HTR-8/SVneo (cell line): ENCODE measurements around the gene TENM3.

Experiments used
- DNase-seq: peaks from one replicate; pipeline ENCODE4 v3.0.0; 2011; ENCODE audit warnings: low spot score, mixed read lengths; ENCODE audit not compliant: insufficient read length
- FAIRE-seq: peaks from 2 replicates; lab custom pipeline; 2011; peaks lifted over from hg19 to GRCh38; lab: Jason Lieb, UNC

Gene TENM3

GRCh38 chr4:182537031-182537795 lies 294.0 kb downstream of the TENM3 start:
- FAIRE-seq = no peak

GRCh38 chr4:182538031-182538430 lies 294.8 kb downstream of the TENM3 start:
- DNase-seq = no peak
- FAIRE-seq = no peak

More at GRCh38 chr4:182537031-182537795, 294.0 kb downstream of the TENM3 start:
- DNase-seq = no peak

GRCh38 chr4:182540496-182540895 lies 297.3 kb downstream of the TENM3 start:
- no peak for DNase-seq
- no peak for FAIRE-seq

- no peak for FAIRE-seq
- no peak for DNase-seq
These were observed 304.2 kb downstream of the TENM3 start for GRCh38 chr4:182547435-182547834.

GRCh38 chr4:182548156-182548555 lies 305.0 kb downstream of the TENM3 start:
- no peak for DNase-seq
- no peak for FAIRE-seq

GRCh38 chr4:182549356-182549755 lies 306.2 kb downstream of the TENM3 start:
- FAIRE-seq (no peak), DNase-seq (no peak)

- no peak for FAIRE-seq
- no peak for DNase-seq
These were observed 309.7 kb downstream of the TENM3 start for GRCh38 chr4:182552948-182553347.

GRCh38 chr4:182553653-182554052 lies 310.5 kb downstream of the TENM3 start:
- FAIRE-seq (no peak), DNase-seq (no peak)

- FAIRE-seq (no peak), DNase-seq (no peak)
These were observed 311.5 kb downstream of the TENM3 start for GRCh38 chr4:182554736-182555135.

GRCh38 chr4:182555997-182556418 lies 312.8 kb downstream of the TENM3 start:
- DNase-seq (no peak), FAIRE-seq (no peak)

GRCh38 chr4:182556580-182556979 lies 313.4 kb downstream of the TENM3 start:
- FAIRE-seq (no peak), DNase-seq (no peak)

GRCh38 chr4:182560358-182560757 lies 317.2 kb downstream of the TENM3 start:
- FAIRE-seq (peak; percentile 23), DNase-seq (peak; percentile 60)

- DNase-seq (no peak), FAIRE-seq (peak; percentile 23)
These were observed 319.1 kb downstream of the TENM3 start for GRCh38 chr4:182562350-182562749.

- DNase-seq (no peak), FAIRE-seq (no peak)
These were observed 321.6 kb downstream of the TENM3 start for GRCh38 chr4:182564724-182565369.

GRCh38 chr4:182567119-182567518 lies 323.9 kb downstream of the TENM3 start:
- DNase-seq (no peak), FAIRE-seq (no peak)

GRCh38 chr4:182569561-182569960 lies 326.4 kb downstream of the TENM3 start:
- FAIRE-seq (no peak), DNase-seq (no peak)

GRCh38 chr4:182574706-182575105 lies 331.5 kb downstream of the TENM3 start:
- FAIRE-seq = no peak
- DNase-seq = no peak

GRCh38 chr4:182575225-182575624 lies 332.0 kb downstream of the TENM3 start:
- FAIRE-seq (no peak), DNase-seq (no peak)

GRCh38 chr4:182576601-182577289 lies 333.5 kb downstream of the TENM3 start:
- FAIRE-seq (no peak), DNase-seq (no peak)

GRCh38 chr4:182577411-182577810 lies 334.2 kb downstream of the TENM3 start:
- no peak for DNase-seq
- FAIRE-seq = no peak

- FAIRE-seq = peak; percentile 85
- peak; percentile 63 for DNase-seq
These were observed 335.2 kb downstream of the TENM3 start for GRCh38 chr4:182578402-182578801.
